IMR-90 (cell line): Measurements from ENCODE around the gene BST1. TPM values are rescaled to one million over a fixed set of nuclear protein-coding genes. Genes with fewer than 3 reads are reported as not detected.

Source experiments
- ATAC-seq: fragments of 200-7000 bp; cut with Tn5 transposase; 2 replicates; pipeline ENCODE4 v1.9.1; 2020; ENCODE audit warnings: low read depth, mild to moderate bottlenecking, moderate library complexity
- BruUV-seq: library from RNA; stranded (reverse); fragments of 400-500 nt; replicated peaks from 2 replicates; lab custom pipeline; 2021; lab: Mats Ljungman, UMichigan
- CTCF ChIA-PET: fragments of 300-600 bp; formaldehyde crosslinking; extraction: SDS; loops from one replicate; lab custom pipeline; 2021; ENCODE audit warnings: antibody characterized with exemption; lab: Yijun Ruan, JAX
- POLR2A ChIA-PET: fragments of 300-600 bp; sonication (Branson Sonifier 250); formaldehyde crosslinking; loops from one replicate; lab custom pipeline; 2022; ENCODE audit warnings: antibody characterized with exemption; ENCODE audit not compliant: unreplicated experiment; lab: Charles Lee
- DNase-seq: peaks from one replicate; pipeline ENCODE4 v3.0.0; 2013
- H2AFZ ChIP-seq: replicated peaks from 2 replicates; pipeline ENCODE3; 2013; ENCODE audit warnings: low read length, mild to moderate bottlenecking; ENCODE audit not compliant: poor library complexity
- H2AK5ac ChIP-seq: 2 replicates; pipeline ENCODE4 v1.6.1; 2013; ENCODE audit warnings: low read depth, low read length, inconsistent platforms
- H2AK9ac ChIP-seq: replicated peaks from 2 replicates; pipeline ENCODE3; 2013; ENCODE audit warnings: mild to moderate bottlenecking, low read depth, low read length, moderate library complexity; ENCODE audit not compliant: poor library complexity
- H2BK120ac ChIP-seq: 2 replicates; pipeline ENCODE4 v1.6.1; 2013; ENCODE audit warnings: low read depth, low read length, inconsistent platforms
- H2BK15ac ChIP-seq: 3 replicates; pipeline ENCODE4 v1.6.1; 2013; ENCODE audit warnings: low read depth, low read length, inconsistent platforms
- H2BK20ac ChIP-seq: 2 replicates; pipeline ENCODE4 v1.6.1; 2013; ENCODE audit warnings: low read depth, mild to moderate bottlenecking, inconsistent platforms, low read length, moderate library complexity
- H2BK5ac ChIP-seq: 2 replicates; pipeline ENCODE4 v1.6.1; 2013; ENCODE audit warnings: mild to moderate bottlenecking, low read depth, low read length, inconsistent platforms; ENCODE audit not compliant: poor library complexity, severe bottlenecking
- H3K14ac ChIP-seq: replicated peaks from 2 replicates; pipeline ENCODE4 v1.6.1; 2013; ENCODE audit warnings: low read depth, low read length, inconsistent platforms
- H3K18ac ChIP-seq: 2 replicates; pipeline ENCODE4 v1.6.1; 2013; ENCODE audit warnings: low read depth, low read length, control low read depth
- H3K23ac ChIP-seq: 2 replicates; pipeline ENCODE4 v1.6.1; 2013; ENCODE audit warnings: low read depth, low read length, inconsistent platforms
- H3K27ac ChIP-seq: 2 replicates; pipeline ENCODE4 v1.5.1; 2013; ENCODE audit warnings: mild to moderate bottlenecking, control low read depth, low read length; ENCODE audit not compliant: insufficient read depth
- H3K27me3 ChIP-seq: 2 replicates; pipeline ENCODE4 v1.6.1; 2013; ENCODE audit warnings: low read length; ENCODE audit not compliant: control insufficient read depth, insufficient read depth
- H3K36me3 ChIP-seq: 2 replicates; pipeline ENCODE4 v1.6.1; 2013; ENCODE audit warnings: low read length, mixed read lengths; ENCODE audit not compliant: control insufficient read depth, insufficient read depth
- H3K4ac ChIP-seq: 2 replicates; pipeline ENCODE4 v1.6.1; 2013; ENCODE audit warnings: low read depth, low read length, inconsistent platforms
- H3K4me1 ChIP-seq: 2 replicates; pipeline ENCODE4 v1.6.1; 2013; ENCODE audit warnings: low read length, mixed read lengths; ENCODE audit not compliant: control insufficient read depth, insufficient read depth
- H3K4me2 ChIP-seq: 2 replicates; pipeline ENCODE4 v1.6.1; 2013; ENCODE audit warnings: low read depth, mild to moderate bottlenecking, control low read depth, low read length, moderate library complexity
- H3K4me3 ChIP-seq: 2 replicates; pipeline ENCODE4 v1.5.1; 2013; ENCODE audit warnings: low read depth, mild to moderate bottlenecking, control low read depth, low read length, moderate library complexity; ENCODE audit not compliant: insufficient read depth
- H3K56ac ChIP-seq: 2 replicates; pipeline ENCODE4 v1.6.1; 2013; ENCODE audit warnings: low read length, inconsistent platforms; ENCODE audit not compliant: insufficient read depth; ENCODE audit errors: extremely low read depth
- H3K79me1 ChIP-seq, 2 experiments: 2 replicates each; pipeline ENCODE4 v1.6.1; 2013; ENCODE audit warnings: low read length in 2 of 2, inconsistent platforms in 1 of 2, low read depth in 1 of 2
- H3K9ac ChIP-seq: 2 replicates; pipeline ENCODE4 v1.6.1; 2013; ENCODE audit warnings: low read depth, low read length, control low read depth
- H3K9me1 ChIP-seq: 2 replicates; pipeline ENCODE4 v1.6.1; 2013; ENCODE audit warnings: low read length, inconsistent platforms; ENCODE audit not compliant: insufficient read depth
- H3K9me3 ChIP-seq: 2 replicates; pipeline ENCODE4 v1.6.1; 2013; ENCODE audit warnings: low read length; ENCODE audit not compliant: control insufficient read depth, insufficient read depth
- H4K20me1 ChIP-seq: 2 replicates; pipeline ENCODE4 v1.6.1; 2013; ENCODE audit warnings: low read length, inconsistent platforms; ENCODE audit not compliant: insufficient read depth
- H4K5ac ChIP-seq: 2 replicates; pipeline ENCODE4 v1.6.1; 2013; ENCODE audit warnings: mild to moderate bottlenecking, low read depth, low read length, control low read depth
- H4K8ac ChIP-seq, 2 experiments: 2 replicates each; pipeline ENCODE4 v1.6.1; 2013; ENCODE audit warnings: low read depth in 2 of 2, low read length in 2 of 2, control low read depth in 1 of 2, inconsistent platforms in 1 of 2
- H4K91ac ChIP-seq: 2 replicates; pipeline ENCODE4 v1.6.1; 2013; ENCODE audit warnings: low read depth, low read length, inconsistent platforms; ENCODE audit not compliant: insufficient read depth
- BHLHE40 ChIP-seq: fragments of 150-350 bp; IDR thresholded peaks from 2 replicates; pipeline ENCODE4 v1.6.1; 2016; ENCODE audit warnings: mild to moderate bottlenecking, low read depth, low read length
- MAFK ChIP-seq: IDR thresholded peaks from 2 replicates; pipeline ENCODE4 v1.6.1; 2012; ENCODE audit warnings: low read depth, low read length, improper control_type of control experiment
- WGBS, 2 experiments: methylation state at CpG; one replicate each; pipeline versions ENCODE4 v1.1.5 to v1.1.7; 2013; ENCODE audit warnings: missing lambda C conversion rate in 2 of 2; ENCODE audit not compliant: insufficient read length in 1 of 2; ENCODE audit errors: extremely low coverage in 2 of 2; 5-methylcytosine and 5-hydroxymethylcytosine counted together
- dilution Hi-C: fragments of 300-500 bp; cut with HindIII; formaldehyde crosslinking; loops from one replicate; pipeline ENCODE4 v1.14.3; 2018; ENCODE audit warnings: low sequenced_read_pairs; ENCODE audit not compliant: unreplicated experiment
- in situ Hi-C: fragments of 300-500 bp; cut with MboI; formaldehyde crosslinking; loops from 3 replicates; pipeline ENCODE4 v1.14.3; 2019; ENCODE audit warnings: low sequenced_read_pairs, inconsistent platforms, mixed read lengths
- intact Hi-C: fragments of 100-400 bp; cut with micrococcal nuclease; formaldehyde crosslinking; loops from 2 replicates; pipeline ENCODE4 v1.10.0; 2022
- polyA plus RNA-seq, 3 experiments: library from polyadenylated mRNA; depleted of rRNA; stranded (reverse); fragments of >200 nt; gene quantifications; 2 replicates each; pipeline ENCODE4 v1.2.3, GENCODE V29; 2012; ENCODE audit warnings: low replicate concordance in 1 of 3
- total RNA-seq: library from RNA; depleted of rRNA; stranded (reverse); fragments of >200 nt; gene quantifications from 2 replicates; pipeline ENCODE4 v1.2.3, GENCODE V29; 2012
- TF ChIP-seq, protein P1 (sequence below): fragments of 150-350 bp; IDR thresholded peaks from 2 replicates; pipeline ENCODE4 v1.6.1; 2017; ENCODE audit warnings: mild to moderate bottlenecking, antibody characterized with exemption, low read length, low read depth

The BST1 gene
- total and polyA plus RNA-seq, 2 of the 4 experiments (the other 2 are of a cell fraction): 6.6 to 11.1 TPM

GRCh38 chr4:15754323-15754722 lies 51.5 kb downstream of the BST1 start:
- Histone ChIP-seq H2AK5ac (no peak overlapping the region), H2BK20ac (no peak overlapping the region), H4K8ac (no peak overlapping the region), H4K5ac (no peak overlapping the region), H4K20me1 (no peaks in the 10 kb centered on the region), H2BK15ac (no peak overlapping the region), H3K9me1 (no peaks in the 10 kb centered on the region), H3K4me2 (no peak overlapping the region), H3K4ac (no peak overlapping the region), H2BK120ac (no peak overlapping the region), H3K23ac (no peak overlapping the region), H3K14ac (no peak overlapping the region), H3K4me1 (no peaks in the 10 kb centered on the region; the same call in 1 of the 2 replicates), H3K27me3 (no peaks in the 10 kb centered on the region), H3K36me3 (no peaks in the 10 kb centered on the region), H2BK5ac (no peak overlapping the region), H3K9me3 (no peaks in the 10 kb centered on the region), H3K27ac (no peak overlapping the region), H3K4me3 (no peak overlapping the region), H4K91ac (no peak overlapping the region), H2AK9ac (no peak overlapping the region), H2AFZ (no peak overlapping the region), H3K18ac (no peak overlapping the region), H3K56ac (no peak overlapping the region), H3K9ac (no peak overlapping the region), H3K79me1 (no peaks in the 10 kb centered on the region)
- no peak; the same call in none of the 2 replicates for ATAC-seq
- ChIA-PET POLR2A (no interaction called here), CTCF (no interaction called here)
- DNase-seq: peak; percentile 77
- intact Hi-C loops (no loop called here), dilution Hi-C loops (no loop called here), in situ Hi-C loops (no loop called here)
- no CpG with 5 or more reads among the region's 4 CpGs for WGBS, 2 experiments
- TF ChIP-seq, protein P1, sequence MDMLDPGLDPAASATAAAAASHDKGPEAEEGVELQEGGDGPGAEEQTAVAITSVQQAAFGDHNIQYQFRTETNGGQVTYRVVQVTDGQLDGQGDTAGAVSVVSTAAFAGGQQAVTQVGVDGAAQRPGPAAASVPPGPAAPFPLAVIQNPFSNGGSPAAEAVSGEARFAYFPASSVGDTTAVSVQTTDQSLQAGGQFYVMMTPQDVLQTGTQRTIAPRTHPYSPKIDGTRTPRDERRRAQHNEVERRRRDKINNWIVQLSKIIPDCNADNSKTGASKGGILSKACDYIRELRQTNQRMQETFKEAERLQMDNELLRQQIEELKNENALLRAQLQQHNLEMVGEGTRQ: no peak
- TF ChIP-seq BHLHE40 (peak; percentile 47), MAFK (no peak)
- no TSS peak for BruUV-seq
